NT2/D1 (cell line): ENCODE data around the gene AGR3.

Source experiments
- DNase-seq: peaks from one replicate; pipeline ENCODE4 v3.0.0-alpha.2; 2011; ENCODE audit warnings: low read depth, low spot score
- H3K27me3 ChIP-seq: 2 replicates; pipeline ENCODE4 v1.6.0; 2011; ENCODE audit warnings: mild to moderate bottlenecking; ENCODE audit not compliant: insufficient read length, insufficient read depth
- H3K36me3 ChIP-seq: 2 replicates; pipeline ENCODE4 v1.6.1; 2011; ENCODE audit warnings: mild to moderate bottlenecking, low read length, mixed read lengths; ENCODE audit not compliant: insufficient read depth, insufficient read length
- H3K4me1 ChIP-seq: 2 replicates; pipeline ENCODE4 v1.5.1; 2011; ENCODE audit not compliant: insufficient read depth, insufficient read length
- H3K4me3 ChIP-seq: 2 replicates; pipeline ENCODE4 v1.5.1; 2011; ENCODE audit warnings: low read depth; ENCODE audit not compliant: insufficient read length
- H3K9ac ChIP-seq: 2 replicates; pipeline ENCODE4 v1.6.0; 2011; ENCODE audit warnings: low read depth; ENCODE audit not compliant: insufficient read length
- H3K9me3 ChIP-seq: 2 replicates; pipeline ENCODE4 v1.5.1; 2011; ENCODE audit warnings: mild to moderate bottlenecking, low read length; ENCODE audit not compliant: insufficient read depth
- SUZ12 ChIP-seq: IDR thresholded peaks from 2 replicates; pipeline ENCODE4 v1.6.1; 2011; ENCODE audit not compliant: insufficient read length, insufficient read depth; ENCODE audit errors: extremely low read depth
- YY1 ChIP-seq: IDR thresholded peaks from 2 replicates; pipeline ENCODE4 v1.6.1; 2011; ENCODE audit not compliant: insufficient read length, insufficient read depth
- ZNF274 ChIP-seq: IDR thresholded peaks from 2 replicates; pipeline ENCODE4 v1.6.1; 2011; ENCODE audit warnings: mild to moderate bottlenecking, low read depth, low read length

Gene AGR3

DNA sequence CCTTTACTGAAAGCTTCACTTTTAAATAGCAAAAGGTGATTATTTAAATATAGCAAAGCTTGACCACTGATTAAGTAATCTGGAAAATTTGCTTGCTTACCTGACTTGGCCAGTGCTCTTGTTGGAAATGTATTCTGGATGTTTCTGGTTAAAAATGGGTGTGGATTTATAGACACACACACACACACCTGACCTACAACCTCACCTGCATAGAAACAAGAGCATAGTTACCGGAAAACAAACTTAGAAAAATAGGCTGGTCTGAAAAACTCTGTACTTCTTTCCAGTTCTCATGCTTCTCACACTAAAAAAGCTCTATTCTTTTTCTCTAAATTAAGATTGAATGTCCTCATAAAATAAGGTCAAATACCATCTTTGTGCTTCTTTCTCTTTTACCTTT is at the start of gene AGR3:
Gene AGR3 (minus strand): TSS at position 140 of the 400 bp plus-strand sequence. CDS start 3,365 bp downstream, outside the sequence.
- Histone ChIP-seq H3K9ac (no peak within 1 kb of the TSS), H3K36me3 (no peaks in the 10 kb centered on the region), H3K9me3 (no peaks in the 10 kb centered on the region), H3K27me3 (no peaks in the 10 kb centered on the region), H3K4me3 (no peak within 1 kb of the TSS), H3K4me1 (no peaks in the 10 kb centered on the region)
- no peak for TF ChIP-seq YY1
- no peak for TF ChIP-seq ZNF274
- no peak for TF ChIP-seq SUZ12
- DNase-seq, result no peak

DNA sequence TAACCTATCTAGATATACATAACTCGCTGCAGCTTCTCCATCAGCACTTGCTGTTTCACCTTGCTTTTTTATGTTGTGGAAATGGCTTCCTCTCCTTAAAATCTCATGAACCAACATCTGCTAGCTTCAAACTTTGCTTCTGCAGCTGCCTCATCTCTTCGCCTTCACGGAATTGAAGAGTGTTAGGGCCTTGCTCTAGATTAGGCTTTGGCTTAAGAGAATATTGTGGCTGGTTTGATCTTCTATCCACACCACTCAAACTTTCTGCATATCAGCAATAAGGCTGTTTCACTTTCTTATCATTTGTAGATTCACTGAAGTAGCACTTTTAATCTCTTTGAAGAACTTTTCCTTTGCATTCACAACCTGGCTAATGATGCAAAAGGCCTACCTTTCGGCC is 49.2 kb upstream of the AGR3 start:
- no peak for TF ChIP-seq SUZ12
- no peak for TF ChIP-seq ZNF274
- TF ChIP-seq YY1, result no peak
- Histone ChIP-seq H3K4me1 (no peaks in the 10 kb centered on the region), H3K27me3 (no peaks in the 10 kb centered on the region), H3K36me3 (no peaks in the 10 kb centered on the region), H3K4me3 (no peak overlapping the region), H3K9me3 (no peaks in the 10 kb centered on the region), H3K9ac (no peak overlapping the region)
- DNase-seq, result no peak

DNA sequence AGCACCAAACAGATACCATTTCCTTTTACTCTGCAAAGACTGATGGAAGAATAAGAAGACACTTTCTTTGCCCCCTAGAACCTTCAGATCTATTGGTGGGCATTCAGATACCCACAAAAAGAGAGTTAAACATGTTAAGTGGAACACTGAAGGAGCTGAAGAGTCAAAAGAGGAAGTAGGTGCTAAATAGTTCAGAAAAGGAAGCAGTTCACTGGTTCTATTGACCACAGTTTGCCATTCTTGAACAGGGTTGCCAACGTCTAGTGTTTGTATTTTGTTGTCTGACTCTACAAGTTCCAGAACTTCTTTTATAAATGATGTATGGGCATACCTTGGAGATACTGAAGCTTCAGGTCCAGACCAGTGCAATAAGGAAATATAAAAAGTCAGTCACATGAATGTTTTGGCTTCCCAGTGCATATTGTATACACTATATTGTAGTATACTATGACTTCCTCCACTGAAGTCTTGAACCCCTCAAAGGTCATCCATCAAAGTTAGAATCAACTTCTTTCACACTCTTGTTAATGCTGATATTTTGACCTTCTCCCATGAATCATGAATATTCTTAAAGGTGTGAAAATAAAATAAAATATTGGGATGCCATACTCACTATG is 47.5 kb upstream of the AGR3 start:
- no peaks in the 10 kb centered on the region for H3K27me3 ChIP-seq
- no peak overlapping the region for H3K4me3 ChIP-seq
- TF ChIP-seq ZNF274 (no peak), YY1 (no peak), SUZ12 (no peak)
- H3K9ac ChIP-seq, result no peak overlapping the region
- H3K36me3 ChIP-seq, result no peaks in the 10 kb centered on the region
- H3K4me1 ChIP-seq, result no peaks in the 10 kb centered on the region
- H3K9me3 ChIP-seq, result no peaks in the 10 kb centered on the region
- no peak for DNase-seq

DNA sequence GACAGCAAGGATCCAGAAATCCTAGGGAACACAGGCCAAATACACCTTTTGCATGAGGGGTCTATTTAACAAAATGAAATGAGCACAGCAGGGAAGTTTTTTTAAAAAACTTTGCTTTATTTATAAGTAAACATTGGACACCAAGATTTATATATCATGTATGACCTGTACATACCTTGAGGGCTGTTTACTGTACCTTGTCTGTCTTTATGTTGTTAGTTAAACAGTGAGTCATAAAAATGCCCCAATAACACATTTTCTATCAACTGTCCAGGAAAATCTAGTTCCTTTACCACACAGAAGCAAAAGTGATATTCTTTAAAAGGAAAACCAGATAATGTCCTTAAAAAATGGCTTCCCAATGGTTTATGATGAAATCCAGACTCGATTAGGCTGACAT is 45.1 kb upstream of the AGR3 start:
- H3K4me3 ChIP-seq, result no peak overlapping the region
- no peak for DNase-seq
- H3K9ac ChIP-seq, result no peak overlapping the region
- no peaks in the 10 kb centered on the region for H3K9me3 ChIP-seq
- no peaks in the 10 kb centered on the region for H3K27me3 ChIP-seq
- TF ChIP-seq ZNF274 (no peak), SUZ12 (no peak), YY1 (no peak)
- H3K36me3 ChIP-seq, result no peaks in the 10 kb centered on the region
- no peaks in the 10 kb centered on the region for H3K4me1 ChIP-seq

DNA sequence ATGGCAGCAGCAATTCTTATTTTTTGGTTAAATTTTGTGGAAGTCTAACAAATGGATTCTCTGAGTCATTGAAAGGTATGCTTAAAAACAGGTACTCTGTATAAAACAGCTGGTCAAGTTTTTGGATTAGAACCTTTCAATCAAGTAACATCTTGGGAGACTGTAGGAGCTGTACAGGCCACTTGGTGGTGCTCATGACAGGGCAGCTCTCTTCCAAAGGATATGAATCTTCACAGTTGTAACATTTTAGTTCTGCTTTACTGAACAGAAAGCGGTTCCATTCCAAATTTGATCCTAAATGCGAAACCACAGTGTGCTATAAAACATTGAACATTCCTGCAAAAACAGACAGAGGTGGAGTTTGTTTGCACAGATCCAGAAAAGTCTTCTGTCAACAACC is 44.5 kb upstream of the AGR3 start:
- no peaks in the 10 kb centered on the region for H3K27me3 ChIP-seq
- H3K9me3 ChIP-seq, result no peaks in the 10 kb centered on the region
- no peaks in the 10 kb centered on the region for H3K36me3 ChIP-seq
- no peak overlapping the region for H3K9ac ChIP-seq
- TF ChIP-seq YY1 (no peak), ZNF274 (no peak), SUZ12 (no peak)
- H3K4me1 ChIP-seq, result no peaks in the 10 kb centered on the region
- no peak for DNase-seq
- H3K4me3 ChIP-seq, result no peak overlapping the region

DNA sequence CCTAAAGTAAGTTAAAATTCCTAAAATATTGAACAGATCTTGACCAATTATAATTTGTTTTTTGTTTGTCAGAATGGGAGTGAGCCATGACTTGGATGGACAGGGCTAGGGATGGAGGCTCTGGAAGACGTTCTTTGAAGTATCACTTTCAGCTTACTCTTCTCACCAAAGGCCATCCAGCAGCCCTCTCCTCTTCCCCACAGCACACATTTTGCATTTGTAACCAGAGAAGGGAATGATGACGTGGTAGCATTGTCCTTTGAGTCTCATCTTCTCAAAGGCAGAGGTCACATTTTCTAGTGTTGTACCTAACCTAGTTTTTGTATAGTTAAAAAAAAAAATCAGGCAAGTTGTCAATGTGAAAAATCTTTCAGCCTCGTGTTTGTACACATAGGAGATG is 43.8 kb upstream of the AGR3 start:
- no peak for TF ChIP-seq YY1
- TF ChIP-seq SUZ12, result no peak
- no peak for TF ChIP-seq ZNF274
- no peak overlapping the region for H3K9ac ChIP-seq
- DNase-seq, result no peak

DNA sequence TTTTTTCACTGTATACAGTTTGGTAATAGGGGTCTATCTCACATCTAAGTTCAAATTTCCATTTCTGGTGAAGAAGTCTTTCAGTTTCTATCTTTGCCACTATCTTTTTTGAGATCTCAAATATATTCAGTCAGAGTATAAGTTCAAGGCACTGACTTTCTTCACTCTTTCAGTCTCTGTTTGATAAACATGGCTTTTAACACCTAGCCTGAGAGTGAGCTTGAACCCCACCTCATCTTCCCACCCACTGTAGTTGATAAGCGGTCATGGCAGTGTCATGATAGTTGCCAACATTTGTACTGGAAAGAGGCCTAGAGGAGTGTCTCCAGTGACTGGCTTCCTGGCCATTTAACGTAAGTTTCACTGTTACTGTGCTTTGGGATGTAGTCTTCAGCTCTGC is 41.2 kb upstream of the AGR3 start:
- Histone ChIP-seq H3K4me1 (no peaks in the 10 kb centered on the region), H3K9me3 (no peaks in the 10 kb centered on the region), H3K4me3 (no peak overlapping the region), H3K9ac (no peak overlapping the region), H3K27me3 (no peaks in the 10 kb centered on the region), H3K36me3 (no peaks in the 10 kb centered on the region)
- DNase-seq, result no peak
- TF ChIP-seq YY1, result no peak
- TF ChIP-seq ZNF274, result no peak
- no peak for TF ChIP-seq SUZ12

More for the DNA sequence above, 43.8 kb upstream of the AGR3 start:
- Histone ChIP-seq H3K9me3 (no peaks in the 10 kb centered on the region), H3K4me3 (no peak overlapping the region), H3K36me3 (no peaks in the 10 kb centered on the region), H3K27me3 (no peaks in the 10 kb centered on the region), H3K4me1 (no peaks in the 10 kb centered on the region)
